HepG2 (cell line): Measurements from ENCODE around the gene ZNF281. TPM values are rescaled to one million over a fixed set of nuclear protein-coding genes. Genes with fewer than 3 reads are reported as not detected.

Experiments used
- ATAC-seq: fragments of 200-7000 bp; cut with Tn5 transposase; 3 replicates; pipeline ENCODE4 v1.9.1; 2020; ENCODE audit warnings: mild to moderate bottlenecking, moderate library complexity
- BruUV-seq: library from RNA; stranded (reverse); fragments of 400-500 nt; replicated peaks from 2 replicates; lab custom pipeline; 2021; lab: Mats Ljungman, UMichigan
- CTCF ChIA-PET: fragments of 300-600 bp; formaldehyde crosslinking; extraction: SDS; loops from one replicate; lab custom pipeline; 2021; ENCODE audit warnings: low total read pairs, inconsistent platforms, low intra/inter-chr PET ratio; lab: Yijun Ruan, JAX
- POLR2A ChIA-PET: fragments of 350-600 bp; sonication (Branson Sonifier 250); formaldehyde crosslinking; loops from one replicate; lab custom pipeline; 2020; ENCODE audit warnings: antibody characterized with exemption, inconsistent platforms; lab: Yijun Ruan, JAX
- DNase-seq: peaks from one replicate; pipeline ENCODE4 v3.0.0-alpha.2; 2015; ENCODE audit warnings: low spot score
- FAIRE-seq: peaks from 3 replicates; lab custom pipeline; 2011; peaks lifted over from hg19 to GRCh38; lab: Jason Lieb, UNC
- H2AFZ ChIP-seq: one replicate; pipeline ENCODE4 v1.6.1; 2011; ENCODE audit warnings: low read length, inconsistent platforms
- H3K27ac ChIP-seq: fragments of 300-600 bp; 3 replicates; pipeline ENCODE4 v1.8.0; 2011; ENCODE audit warnings: mixed run types, mild to moderate bottlenecking, mixed read lengths, low read length, inconsistent platforms; ENCODE audit not compliant: insufficient read depth; ENCODE audit errors: extremely low read length
- H3K27me3 ChIP-seq, 2 experiments: fragments of 200-600 bp in 1 of 2; 2 replicates in 1 of 2; 3 replicates in 1 of 2; pipeline versions ENCODE4 v1.6.0 to v1.8.0; 2011; ENCODE audit warnings: low read length in 2 of 2, mild to moderate bottlenecking in 2 of 2, moderate library complexity in 2 of 2, inconsistent platforms in 1 of 2; ENCODE audit not compliant: insufficient read depth in 2 of 2, control insufficient read depth in 1 of 2
- H3K36me3 ChIP-seq, 2 experiments: fragments of 200-600 bp in 1 of 2; replicated peaks in 1 of 2; 2 replicates in 1 of 2; 3 replicates in 1 of 2; pipeline versions ENCODE4 v1.5.1 to v1.8.0; 2011; ENCODE audit warnings: low read length in 2 of 2, inconsistent platforms in 1 of 2; ENCODE audit not compliant: insufficient read depth in 2 of 2, control insufficient read depth in 1 of 2
- H3K4me1 ChIP-seq: 2 replicates; pipeline ENCODE4 v1.5.1; 2012; ENCODE audit warnings: low read length, inconsistent platforms; ENCODE audit not compliant: insufficient read depth
- H3K4me2 ChIP-seq: 2 replicates; pipeline ENCODE4 v1.6.0; 2011; ENCODE audit warnings: low read depth, low read length, inconsistent platforms
- H3K4me3 ChIP-seq, 3 experiments: fragments of 200-600 bp in 1 of 3; sonication (generic), shearing (Covaris generic) in 1 of 3; replicated peaks in 1 of 3; 2 replicates each; pipeline ENCODE4 v1.5.1; 2011 to 2016; ENCODE audit warnings: low read length in 3 of 3, inconsistent platforms in 2 of 3, low read depth in 2 of 3, mild to moderate bottlenecking in 2 of 3, control low read depth in 1 of 3, mixed read lengths in 1 of 3; ENCODE audit not compliant: insufficient read depth in 1 of 3
- H3K79me2 ChIP-seq: one replicate; pipeline ENCODE4 v1.6.1; 2011; ENCODE audit warnings: low read length, inconsistent platforms; ENCODE audit not compliant: insufficient read depth
- H3K9ac ChIP-seq: 2 replicates; pipeline ENCODE4 v1.6.0; 2011; ENCODE audit warnings: mild to moderate bottlenecking, low read depth, low read length, inconsistent platforms; ENCODE audit not compliant: insufficient read depth
- H3K9me3 ChIP-seq: 2 replicates; pipeline ENCODE4 v1.5.1; 2012; ENCODE audit warnings: mild to moderate bottlenecking, low read length
- H4K20me1 ChIP-seq: 2 replicates; pipeline ENCODE4 v1.6.0; 2011; ENCODE audit warnings: inconsistent platforms, mild to moderate bottlenecking, low read length, moderate library complexity; ENCODE audit not compliant: insufficient read depth
- CHD4 ChIP-seq: fragments of 200-600 bp; sonication (generic); IDR thresholded peaks from 2 replicates; pipeline ENCODE4 v1.7.0; 2017; ENCODE audit warnings: mild to moderate bottlenecking, low read length, borderline replicate concordance
- FOSL2 ChIP-seq: sonication (generic); formaldehyde crosslinking; IDR thresholded peaks from 2 replicates; pipeline ENCODE4 v1.4.0; 2020; ENCODE audit warnings: missing genetic modification reagents
- FOXA1 ChIP-seq, 2 experiments: fragments of 450-650 bp in 1 of 2; sonication (generic) in 1 of 2; formaldehyde crosslinking in 1 of 2; IDR thresholded peaks; 2 replicates each; pipeline versions ENCODE4 v1.4.0 to v1.6.1; 2016 to 2020; ENCODE audit warnings: missing genetic modification reagents in 1 of 2
- FOXJ3 ChIP-seq: sonication (generic); formaldehyde crosslinking; IDR thresholded peaks from 2 replicates; pipeline ENCODE4 v1.4.0; 2020; ENCODE audit warnings: missing genetic modification reagents, mild to moderate bottlenecking, borderline replicate concordance
- FOXK1 ChIP-seq: sonication (generic); formaldehyde crosslinking; IDR thresholded peaks from 2 replicates; pipeline ENCODE4 v1.4.0; 2020; ENCODE audit warnings: low read depth, missing genetic modification reagents, borderline replicate concordance
- ONECUT2 ChIP-seq: sonication (generic); formaldehyde crosslinking; IDR thresholded peaks from 2 replicates; pipeline ENCODE4 v1.4.0; 2020; ENCODE audit warnings: missing genetic modification reagents
- SAP130 ChIP-seq: IDR thresholded peaks from 2 replicates; pipeline ENCODE4 v1.6.1; 2016; ENCODE audit warnings: low read depth
- SRF ChIP-seq: IDR thresholded peaks from 2 replicates; pipeline ENCODE4 v1.6.1; 2011; ENCODE audit warnings: mild to moderate bottlenecking, low read depth, low read length, moderate library complexity
- ZBTB2 ChIP-seq: sonication (generic); formaldehyde crosslinking; IDR thresholded peaks from 2 replicates; pipeline ENCODE4 v1.8.0; 2022; ENCODE audit warnings: low read depth, missing genetic modification reagents
- WGBS: methylation state at CpG from one replicate; pipeline ENCODE4 v1.1.6; 2017; ENCODE audit warnings: low lambda C conversion rate; 5-methylcytosine and 5-hydroxymethylcytosine counted together
- in situ Hi-C: cut with HindIII; loops from 2 replicates; pipeline ENCODE4 v1.10.0; 2017; ENCODE audit warnings: low pct_unique_long_range_greater_than_20kb; ENCODE audit not compliant: extremely low pct_ligation_motif_present
- intact Hi-C: fragments of 100-400 bp; cut with micrococcal nuclease; formaldehyde crosslinking; loops from one replicate; pipeline ENCODE4 v1.10.0; 2022; ENCODE audit not compliant: unreplicated experiment
- polyA plus RNA-seq, 8 experiments: library from polyadenylated mRNA; depleted of rRNA in 3 of 8; stranded (reverse) in 7 of 8; unstranded in 1 of 8; fragments of >200 nt; fragmentation: Illumina TruSeq in 4 of 8; extraction: Trizol in 4 of 8; gene quantifications; 2 replicates each; pipeline versions ENCODE4 v1.2.1 to v1.2.3, GENCODE V29; 2011 to 2016; ENCODE audit warnings: low read depth in 4 of 8, missing spikeins in 1 of 8, mixed read lengths in 1 of 8; ENCODE audit not compliant: insufficient read depth in 1 of 8
- total RNA-seq, 5 experiments: library from RNA; depleted of rRNA; stranded (reverse); fragments of >200 nt; fragmentation: Illumina TruSeq; extraction: Trizol; gene quantifications; 2 replicates each; pipeline ENCODE4 v1.2.3, GENCODE V29; 2016; ENCODE audit warnings: low read depth in 1 of 5
- TF ChIP-seq, protein P1 (sequence below): sonication (generic); formaldehyde crosslinking; IDR thresholded peaks from 2 replicates; pipeline ENCODE4 v1.4.0; 2020; ENCODE audit warnings: mild to moderate bottlenecking, missing genetic modification reagents
- TF ChIP-seq, protein P2 (sequence below): sonication (generic); formaldehyde crosslinking; IDR thresholded peaks from 2 replicates; pipeline ENCODE4 v1.8.0; 2022; ENCODE audit warnings: mild to moderate bottlenecking, missing genetic modification reagents, moderate library complexity

Gene ZNF281
- total and polyA plus RNA-seq, 2 of the 13 experiments (the other 11 are each of a cell fraction or from before 2014, with no cell fraction given), result 7.7 to 20.6 TPM

GRCh38 chr1:200379940-200380588 lies 29.8 kb downstream of the ZNF281 start (continued):
- no peak for TF ChIP-seq CHD4
- TF ChIP-seq FOXK1, result no peak
- no peak for TF ChIP-seq FOXA1 (IDR thresholded peaks at IDR 0.05)
- TF ChIP-seq FOXA1 (CRISPR knock-in tag; IDR thresholded peaks at IDR 0.05), result 0 out of 2 replicates have a peak, but pooled peaks have one; percentile 8
- no peak for TF ChIP-seq FOXJ3 (CRISPR knock-in tag)
- TF ChIP-seq, protein P1, sequence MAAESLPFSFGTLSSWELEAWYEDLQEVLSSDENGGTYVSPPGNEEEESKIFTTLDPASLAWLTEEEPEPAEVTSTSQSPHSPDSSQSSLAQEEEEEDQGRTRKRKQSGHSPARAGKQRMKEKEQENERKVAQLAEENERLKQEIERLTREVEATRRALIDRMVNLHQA (CRISPR knock-in tag), result no peak
- TF ChIP-seq, protein P2, sequence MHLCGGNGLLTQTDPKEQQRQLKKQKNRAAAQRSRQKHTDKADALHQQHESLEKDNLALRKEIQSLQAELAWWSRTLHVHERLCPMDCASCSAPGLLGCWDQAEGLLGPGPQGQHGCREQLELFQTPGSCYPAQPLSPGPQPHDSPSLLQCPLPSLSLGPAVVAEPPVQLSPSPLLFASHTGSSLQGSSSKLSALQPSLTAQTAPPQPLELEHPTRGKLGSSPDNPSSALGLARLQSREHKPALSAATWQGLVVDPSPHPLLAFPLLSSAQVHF (CRISPR knock-in tag), result no peak
- TF ChIP-seq ONECUT2, result no peak

- FAIRE-seq, result no peak
- 96% methylated on average over 1 of the region's 1 CpG for WGBS
- no peaks in the 10 kb centered on the region; a peak in 1 of 5 replicates for H3K36me3 ChIP-seq
- BruUV-seq, result no TSS peak
- intact Hi-C loops, result loop anchor here (10.0 kb wide), 1 partner anchor 65 kb away; no protein-coding TSS in a partner anchor
- ChIA-PET CTCF (no interaction called here), POLR2A (no interaction called here)
- H3K4me3 ChIP-seq, result no peak overlapping the region
- H3K79me2 ChIP-seq, result no peaks in the 10 kb centered on the region
- TF ChIP-seq SRF, result peak; percentile 65
- TF ChIP-seq SAP130 (CRISPR knock-in tag), result 0 out of 2 replicates have a peak, but pooled peaks have one; percentile 16
- no peak for TF ChIP-seq ZBTB2 (CRISPR knock-in tag)
- TF ChIP-seq FOSL2 (CRISPR knock-in tag), result peak; percentile 6; the same call in 1 of the 2 replicates
- H2AFZ ChIP-seq, result no peak overlapping the region
- no peak overlapping the region for H3K27ac ChIP-seq
- ATAC-seq, result no peak; the same call in 2 of the 3 replicates
- H4K20me1 ChIP-seq, result no peaks in the 10 kb centered on the region
- H3K9me3 ChIP-seq, result no peaks in the 10 kb centered on the region
- H3K4me1 ChIP-seq, result peaks cover 85% of the 10 kb centered on the region
- no peak overlapping the region for H3K9ac ChIP-seq
- in situ Hi-C loops, result no loop called here
- no peaks in the 10 kb centered on the region for H3K27me3 ChIP-seq
- DNase-seq, result peak; percentile 36
- no peak overlapping the region for H3K4me2 ChIP-seq
Measured at GRCh38 chr1:200379432-200379757, 30.4 kb downstream of the ZNF281 start.
